ENCODE results near the gene FAM20A. TPM values are rescaled to one million over a fixed set of nuclear protein-coding genes. Genes with fewer than 3 reads are reported as not detected.

Gene FAM20A
- total RNA-seq, 1 experiment from 2014 or later: not detected

DNA sequence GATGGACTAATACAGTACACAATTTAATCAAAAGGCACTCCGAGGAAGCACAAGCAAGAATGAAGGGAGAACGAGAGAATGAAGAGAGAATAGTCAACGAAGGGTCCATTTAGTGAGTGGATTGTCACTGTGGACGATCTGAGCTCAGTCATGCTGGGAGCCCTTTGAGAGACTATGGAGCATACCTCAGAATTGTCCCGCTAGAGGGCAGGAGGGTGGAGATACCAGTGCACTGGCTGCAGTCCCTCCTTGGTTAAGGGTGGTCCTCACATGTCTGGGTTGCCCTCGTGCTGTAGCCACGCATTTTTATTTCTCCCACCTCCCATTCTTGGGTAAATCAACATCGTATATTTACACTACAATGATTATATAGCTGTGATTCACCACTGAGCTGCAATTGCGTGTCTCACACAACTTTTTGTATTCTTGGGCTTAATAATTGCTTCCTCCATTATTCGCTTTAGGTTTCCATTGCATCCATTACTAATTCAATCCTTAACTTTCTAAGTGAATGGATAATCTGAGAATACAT lies 33.2 kb upstream of the FAM20A start:
- Histone ChIP-seq H3K27me3 (ENCODE audit: insufficient read depth, low read length) (no peaks in the 10 kb centered on the region), H4K20me1 (ENCODE audit: insufficient read depth) (no peaks in the 10 kb centered on the region), H3K79me2 (ENCODE audit: insufficient read depth, low read length) (no peaks in the 10 kb centered on the region), H3K27ac (ENCODE audit: low read depth, low read length) (no peak overlapping the region), H3K4me3 (replicated peaks in 1 of 2; ENCODE audit: low read depth in 1 of 2, low read length in 2 of 2) (no peak overlapping the region), H3K36me3 (ENCODE audit: control insufficient read depth in 1 of 2, insufficient read depth in 2 of 2, low read length in 2 of 2) (no peaks in the 10 kb centered on the region), H3K4me2 (ENCODE audit: low read length) (no peak overlapping the region), H3K9me2 (ENCODE audit: insufficient read depth) (no peaks in the 10 kb centered on the region), H2AFZ (ENCODE audit: low read depth, low read length, poor library complexity, severe bottlenecking) (no peak overlapping the region), H3K9me3 (ENCODE audit: control insufficient read depth in 1 of 2, insufficient read depth in 1 of 2, low read depth in 1 of 2, low read length in 2 of 2) (no peaks in the 10 kb centered on the region), H3K4me1 (ENCODE audit: control insufficient read depth in 1 of 2, insufficient read depth in 2 of 2, low read length in 2 of 2) (no peaks in the 10 kb centered on the region), H3K9ac (ENCODE audit: low read length) (no peak overlapping the region)
- ChIA-PET POLR2A (interaction anchor here (1.1 kb wide), 1 partner anchor 9 kb away, joined by 3 read pairs; no protein-coding TSS in a partner anchor), CTCF (no interaction called here), RAD21 (ENCODE audit: low non-redundant PET in 1 of 2, low total read pairs in 2 of 2, uncharacterized antibody in 2 of 2, unreplicated experiment in 2 of 2) (no interaction called here)
- intact Hi-C loops (cut with micrococcal nuclease): no loop called here
- no TSS peak for BruUV-seq (replicated peaks)
- TF ChIP-seq JUND (IDR thresholded peaks at IDR 0.05) (no peak), EZH2 (IDR thresholded peaks at IDR 0.05) (no peak), RAD21 (IDR thresholded peaks at IDR 0.05; ENCODE audit: low read depth) (no peak)
- TF ChIP-seq, protein P1, sequence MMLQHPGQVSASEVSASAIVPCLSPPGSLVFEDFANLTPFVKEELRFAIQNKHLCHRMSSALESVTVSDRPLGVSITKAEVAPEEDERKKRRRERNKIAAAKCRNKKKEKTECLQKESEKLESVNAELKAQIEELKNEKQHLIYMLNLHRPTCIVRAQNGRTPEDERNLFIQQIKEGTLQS (IDR thresholded peaks at IDR 0.05): no peak
- TF ChIP-seq, protein P2, sequence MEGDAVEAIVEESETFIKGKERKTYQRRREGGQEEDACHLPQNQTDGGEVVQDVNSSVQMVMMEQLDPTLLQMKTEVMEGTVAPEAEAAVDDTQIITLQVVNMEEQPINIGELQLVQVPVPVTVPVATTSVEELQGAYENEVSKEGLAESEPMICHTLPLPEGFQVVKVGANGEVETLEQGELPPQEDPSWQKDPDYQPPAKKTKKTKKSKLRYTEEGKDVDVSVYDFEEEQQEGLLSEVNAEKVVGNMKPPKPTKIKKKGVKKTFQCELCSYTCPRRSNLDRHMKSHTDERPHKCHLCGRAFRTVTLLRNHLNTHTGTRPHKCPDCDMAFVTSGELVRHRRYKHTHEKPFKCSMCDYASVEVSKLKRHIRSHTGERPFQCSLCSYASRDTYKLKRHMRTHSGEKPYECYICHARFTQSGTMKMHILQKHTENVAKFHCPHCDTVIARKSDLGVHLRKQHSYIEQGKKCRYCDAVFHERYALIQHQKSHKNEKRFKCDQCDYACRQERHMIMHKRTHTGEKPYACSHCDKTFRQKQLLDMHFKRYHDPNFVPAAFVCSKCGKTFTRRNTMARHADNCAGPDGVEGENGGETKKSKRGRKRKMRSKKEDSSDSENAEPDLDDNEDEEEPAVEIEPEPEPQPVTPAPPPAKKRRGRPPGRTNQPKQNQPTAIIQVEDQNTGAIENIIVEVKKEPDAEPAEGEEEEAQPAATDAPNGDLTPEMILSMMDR (IDR thresholded peaks at IDR 0.05 in 2 of 3, conservative IDR thresholded peaks at IDR 0.05 in 1 of 3; ENCODE audit: borderline replicate concordance in 1 of 3, insufficient read depth in 1 of 3, low read depth in 2 of 3, low read length in 2 of 3): no peak
- ATAC-seq: no peak
- DNase-seq (ENCODE audit: low read depth, low spot score): no peak

DNA sequence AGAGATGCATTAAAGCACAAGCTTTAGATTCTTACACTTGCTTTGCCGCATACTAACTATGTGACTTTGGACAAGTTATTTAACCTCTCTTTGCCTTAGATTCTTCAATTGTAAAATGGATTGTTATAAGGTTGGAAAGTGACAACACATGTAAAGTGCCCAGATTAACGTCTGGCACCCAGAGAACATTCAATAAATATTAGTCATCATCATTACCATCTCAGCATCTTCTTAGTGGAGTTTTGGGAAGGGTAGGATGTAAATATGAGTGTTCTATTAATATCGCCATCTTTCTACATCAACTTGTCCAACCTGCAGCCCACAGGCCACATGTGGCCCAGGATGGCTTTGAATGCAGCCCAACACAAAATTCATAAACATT lies 27.4 kb upstream of the FAM20A start:
- ATAC-seq (no peak), DNase-seq (ENCODE audit: low read depth, low spot score) (no peak)
- no peaks in the 10 kb centered on the region for H3K79me2 ChIP-seq (ENCODE audit: insufficient read depth, low read length)
- H2AFZ ChIP-seq (ENCODE audit: low read depth, low read length, poor library complexity, severe bottlenecking): no peak overlapping the region
- no peaks in the 10 kb centered on the region for H3K27me3 ChIP-seq (ENCODE audit: insufficient read depth, low read length)
- no peaks in the 10 kb centered on the region for H3K4me1 ChIP-seq (ENCODE audit: control insufficient read depth in 1 of 2, insufficient read depth in 2 of 2, low read length in 2 of 2)
- no peak for TF ChIP-seq ZNF274 (IDR thresholded peaks at IDR 0.05; ENCODE audit: low read depth, low read length)
- no peak for TF ChIP-seq POLR2A (IDR thresholded peaks at IDR 0.05; ENCODE audit: borderline replicate concordance, extremely low read depth, insufficient read depth, insufficient read length)
- TF ChIP-seq SIN3A (IDR thresholded peaks at IDR 0.05; ENCODE audit: low read depth): no peak
- no peak for TF ChIP-seq FOSL1 (IDR thresholded peaks at IDR 0.05; ENCODE audit: low read depth)
- TF ChIP-seq EGR1 (IDR thresholded peaks at IDR 0.05; ENCODE audit: low read depth): no peak
- TF ChIP-seq ELF1 (IDR thresholded peaks at IDR 0.05; ENCODE audit: borderline replicate concordance, low read depth): no peak
- no peak for TF ChIP-seq POLR2AphosphoS5 (IDR thresholded peaks at IDR 0.05; ENCODE audit: low read depth, low read length)
- TF ChIP-seq, protein P3, sequence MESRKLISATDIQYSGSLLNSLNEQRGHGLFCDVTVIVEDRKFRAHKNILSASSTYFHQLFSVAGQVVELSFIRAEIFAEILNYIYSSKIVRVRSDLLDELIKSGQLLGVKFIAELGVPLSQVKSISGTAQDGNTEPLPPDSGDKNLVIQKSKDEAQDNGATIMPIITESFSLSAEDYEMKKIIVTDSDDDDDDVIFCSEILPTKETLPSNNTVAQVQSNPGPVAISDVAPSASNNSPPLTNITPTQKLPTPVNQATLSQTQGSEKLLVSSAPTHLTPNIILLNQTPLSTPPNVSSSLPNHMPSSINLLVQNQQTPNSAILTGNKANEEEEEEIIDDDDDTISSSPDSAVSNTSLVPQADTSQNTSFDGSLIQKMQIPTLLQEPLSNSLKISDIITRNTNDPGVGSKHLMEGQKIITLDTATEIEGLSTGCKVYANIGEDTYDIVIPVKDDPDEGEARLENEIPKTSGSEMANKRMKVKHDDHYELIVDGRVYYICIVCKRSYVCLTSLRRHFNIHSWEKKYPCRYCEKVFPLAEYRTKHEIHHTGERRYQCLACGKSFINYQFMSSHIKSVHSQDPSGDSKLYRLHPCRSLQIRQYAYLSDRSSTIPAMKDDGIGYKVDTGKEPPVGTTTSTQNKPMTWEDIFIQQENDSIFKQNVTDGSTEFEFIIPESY (IDR thresholded peaks at IDR 0.05; ENCODE audit: extremely low read depth, insufficient replicate concordance, low read length): no peak
- no peak overlapping the region for H3K4me3 ChIP-seq (replicated peaks in 1 of 2; ENCODE audit: low read depth in 1 of 2, low read length in 2 of 2)
- no peak overlapping the region for H3K27ac ChIP-seq (ENCODE audit: low read depth, low read length)
- no peak overlapping the region for H3K9ac ChIP-seq (ENCODE audit: low read length)
- POLR2A ChIA-PET: no interaction called here
- no peaks in the 10 kb centered on the region for H3K36me3 ChIP-seq (ENCODE audit: control insufficient read depth in 1 of 2, insufficient read depth in 2 of 2, low read length in 2 of 2)
- RAD21 ChIA-PET (ENCODE audit: low non-redundant PET in 1 of 2, low total read pairs in 2 of 2, uncharacterized antibody in 2 of 2, unreplicated experiment in 2 of 2): no interaction called here
- CTCF ChIA-PET: interaction anchor here (1.1 kb wide), 1 partner anchor 15 kb away, joined by 5 read pairs; no protein-coding TSS in a partner anchor
- no peak overlapping the region for H3K4me2 ChIP-seq (ENCODE audit: low read length)
- H3K9me2 ChIP-seq (ENCODE audit: insufficient read depth): no peaks in the 10 kb centered on the region
- intact Hi-C loops (cut with micrococcal nuclease): no loop called here
- H4K20me1 ChIP-seq (ENCODE audit: insufficient read depth): no peaks in the 10 kb centered on the region
- H3K9me3 ChIP-seq (ENCODE audit: control insufficient read depth in 1 of 2, insufficient read depth in 1 of 2, low read depth in 1 of 2, low read length in 2 of 2): no peaks in the 10 kb centered on the region
- no TSS peak for BruUV-seq (replicated peaks)

Measured in HCT116 (cell line).